Naive B cell (primary cell): Measurements from ENCODE around the gene PET117. TPM values are rescaled to one million over a fixed set of nuclear protein-coding genes. Genes with fewer than 3 reads are reported as not detected.
"Not testable (repeated sequence)": the region's sequence is repeated elsewhere in the genome, so short reads cannot be mapped to it uniquely, and the experiment has no call there.

Experiments used
- ATAC-seq, 2 donors: fragments of 150-1000 bp; cut with Tn5 transposase; 2 replicates each; pipeline ENCODE4 v1.10.0; 2021; ENCODE audit warnings: low read depth in 2 of 2, mild to moderate bottlenecking in 2 of 2, moderate library complexity in 2 of 2
- DNase-seq: peaks from one replicate; pipeline ENCODE4 v3.0.0; 2022
- H3K27ac Mint-ChIP-seq, 6 donors: one replicate each; pipeline ENCODE4 v1.8.0; 2020 to 2022; ENCODE audit warnings: mild to moderate bottlenecking in 6 of 6, mixed read lengths in 6 of 6, moderate library complexity in 5 of 6, inconsistent platforms in 2 of 6
- H3K27me3 Mint-ChIP-seq, 3 donors: one replicate each; pipeline ENCODE4 v1.8.0; 2021 to 2022; ENCODE audit warnings: mixed read lengths in 3 of 3, mild to moderate bottlenecking in 1 of 3
- H3K36me3 Mint-ChIP-seq, 2 donors: one replicate each; pipeline ENCODE4 v1.8.0; 2020 to 2022; ENCODE audit warnings: mixed read lengths in 2 of 2, inconsistent platforms in 1 of 2, mild to moderate bottlenecking in 1 of 2
- H3K4me1 Mint-ChIP-seq, 3 donors: one replicate each; pipeline ENCODE4 v1.8.0; 2020 to 2022; ENCODE audit warnings: mixed read lengths in 3 of 3, inconsistent platforms in 1 of 3, mild to moderate bottlenecking in 1 of 3, moderate library complexity in 1 of 3
- H3K4me3 Mint-ChIP-seq, 8 donors: one replicate each; pipeline ENCODE4 v1.8.0; 2020 to 2022; ENCODE audit warnings: mild to moderate bottlenecking in 8 of 8, mixed read lengths in 8 of 8, moderate library complexity in 8 of 8, inconsistent platforms in 2 of 8
- H3K9me3 Mint-ChIP-seq, 7 donors: one replicate each; pipeline ENCODE4 v1.8.0; 2020 to 2022; ENCODE audit warnings: mixed read lengths in 7 of 7, mild to moderate bottlenecking in 5 of 7, inconsistent platforms in 2 of 7, moderate library complexity in 1 of 7
- polyA plus RNA-seq, 6 donors: library from polyadenylated mRNA; unstranded; fragments of 300-500 nt; fragmentation: Illumina TruSeq; gene quantifications; one replicate each; pipeline ENCODE4 v1.2.3, GENCODE V29; 2021; ENCODE audit warnings: low read depth in 6 of 6

The PET117 gene
- polyA plus RNA-seq, 6 donors from 2014 or later: 22.4 to 58.3 (median 33.0) TPM

- not testable (repeated sequence) for H3K27ac Mint-ChIP-seq, DNase-seq
- peak overlapping the region in 1 of 8 donors; percentile 11 for H3K4me3 Mint-ChIP-seq
Observed at GRCh38 chr20:18128574-18128973, 9.1 kb upstream of the PET117 start.

GRCh38 chr20:18132663-18133062 is 5.0 kb upstream of the PET117 start:
- Mint-ChIP-seq H3K36me3 (no peaks in the 10 kb centered on the region), H3K9me3 (peaks cover 0 to 5% (median 0%) of the 10 kb centered on the region in 7 donors), H3K27ac (no peak overlapping the region), H3K4me1 (peaks cover 4 to 11% (median 10%) of the 10 kb centered on the region in 3 donors), H3K27me3 (peaks cover 5 to 24% (median 17%) of the 10 kb centered on the region in 3 donors), H3K4me3 (peak overlapping the region in 1 of 8 donors; percentile 22)
- DNase-seq (no peak), ATAC-seq (no peak)

More at GRCh38 chr20:18128574-18128973, 9.1 kb upstream of the PET117 start:
- peak; percentile 35 to 43 for ATAC-seq
- H3K27me3 Mint-ChIP-seq: peaks cover 16 to 18% (median 17%) of the 10 kb centered on the region in 3 donors
- not testable (repeated sequence) for H3K9me3 Mint-ChIP-seq, H3K4me1 Mint-ChIP-seq, H3K36me3 Mint-ChIP-seq

GRCh38 chr20:18133962-18134361 is 3.7 kb upstream of the PET117 start:
- DNase-seq: no peak
- Mint-ChIP-seq H3K4me3 (peak overlapping the region in 1 of 8 donors; percentile 22), H3K27ac (no peak overlapping the region), H3K36me3 (no peaks in the 10 kb centered on the region), H3K27me3 (peaks cover 5 to 24% (median 17%) of the 10 kb centered on the region in 3 donors), H3K4me1 (peaks cover 6 to 10% (median 10%) of the 10 kb centered on the region in 3 donors), H3K9me3 (peaks cover 0 to 2% (median 0%) of the 10 kb centered on the region in 7 donors)
- ATAC-seq: no peak

GRCh38 chr20:18138266-18138582 is 561 bp downstream of the PET117 start:
- peak overlapping the region in 4 of 6 donors; percentile 37 to 91 (median 84) for H3K27ac Mint-ChIP-seq
- DNase-seq (no peak), ATAC-seq (no peak)
- H3K4me3 Mint-ChIP-seq: peak overlapping the region; percentile 87 to 95 (median 93)
- H3K9me3 Mint-ChIP-seq: no peaks in the 10 kb centered on the region
- H3K27me3 Mint-ChIP-seq: peaks cover 0 to 6% (median 0%) of the 10 kb centered on the region in 3 donors
- H3K4me1 Mint-ChIP-seq: peaks cover 22 to 36% (median 33%) of the 10 kb centered on the region in 3 donors
- peaks cover 5 to 6% of the 10 kb centered on the region in 2 donors for H3K36me3 Mint-ChIP-seq

- ATAC-seq (no peak), DNase-seq (no peak)
- H3K4me1 Mint-ChIP-seq: peaks cover 22 to 39% (median 33%) of the 10 kb centered on the region in 3 donors
- H3K27me3 Mint-ChIP-seq: peaks cover 0 to 6% (median 0%) of the 10 kb centered on the region in 3 donors
- H3K27ac Mint-ChIP-seq: peak overlapping the region in 4 of 6 donors; percentile 37 to 91 (median 84)
- peak overlapping the region; percentile 87 to 95 (median 93) for H3K4me3 Mint-ChIP-seq
- no peaks in the 10 kb centered on the region for H3K9me3 Mint-ChIP-seq
- peaks cover 5 to 6% of the 10 kb centered on the region in 2 donors for H3K36me3 Mint-ChIP-seq
Observed at GRCh38 chr20:18138639-18139583, 1.2 kb downstream of the PET117 start.

GRCh38 chr20:18139832-18140231 is 2.2 kb downstream of the PET117 start:
- Mint-ChIP-seq H3K36me3 (peaks cover 5 to 6% of the 10 kb centered on the region in 2 donors), H3K4me1 (peaks cover 22 to 39% (median 33%) of the 10 kb centered on the region in 3 donors), H3K4me3 (peak overlapping the region in 5 of 8 donors; percentile 68 to 95 (median 87)), H3K27me3 (peaks cover 0 to 6% (median 0%) of the 10 kb centered on the region in 3 donors), H3K9me3 (no peaks in the 10 kb centered on the region), H3K27ac (peak overlapping the region in 1 of 6 donors; percentile 37)
- ATAC-seq: no peak
- no peak for DNase-seq

- H3K4me3 Mint-ChIP-seq: no peak overlapping the region
- H3K27ac Mint-ChIP-seq: no peak overlapping the region
Observed at GRCh38 chr20:18144541-18145099, 7.0 kb downstream of the PET117 start.

GRCh38 chr20:18154342-18154741 is 16.7 kb downstream of the PET117 start:
- H3K27ac Mint-ChIP-seq: no peak overlapping the region
- H3K9me3 Mint-ChIP-seq: no peaks in the 10 kb centered on the region
- H3K36me3 Mint-ChIP-seq: peaks cover 9 to 17% of the 10 kb centered on the region in 2 donors
- no peak for ATAC-seq
- peaks cover 0 to 5% (median 0%) of the 10 kb centered on the region in 3 donors for H3K4me1 Mint-ChIP-seq
- no peaks in the 10 kb centered on the region for H3K27me3 Mint-ChIP-seq
- H3K4me3 Mint-ChIP-seq: no peak overlapping the region
- DNase-seq: no peak

More at GRCh38 chr20:18144541-18145099, 7.0 kb downstream of the PET117 start:
- Mint-ChIP-seq H3K27me3 (no peaks in the 10 kb centered on the region), H3K9me3 (no peaks in the 10 kb centered on the region), H3K4me1 (peaks cover 10 to 22% (median 16%) of the 10 kb centered on the region in 3 donors), H3K36me3 (peaks cover 6 to 10% of the 10 kb centered on the region in 2 donors)
- ATAC-seq (no peak), DNase-seq (no peak)

GRCh38 chr20:18156045-18156444 is 18.4 kb downstream of the PET117 start:
- DNase-seq (no peak), ATAC-seq (no peak)
- H3K27ac Mint-ChIP-seq: peak overlapping the region in 1 of 6 donors; percentile 17
- no peak overlapping the region for H3K4me3 Mint-ChIP-seq
- no peaks in the 10 kb centered on the region for H3K27me3 Mint-ChIP-seq
- H3K4me1 Mint-ChIP-seq: peaks cover 0 to 5% (median 0%) of the 10 kb centered on the region in 3 donors
- no peaks in the 10 kb centered on the region for H3K9me3 Mint-ChIP-seq
- H3K36me3 Mint-ChIP-seq: peaks cover 15 to 17% of the 10 kb centered on the region in 2 donors

GRCh38 chr20:18164356-18164755 is 26.7 kb downstream of the PET117 start:
- peaks cover 23 to 37% of the 10 kb centered on the region in 2 donors for H3K36me3 Mint-ChIP-seq
- DNase-seq (no peak), ATAC-seq (no peak)
- H3K4me3 Mint-ChIP-seq: no peak overlapping the region
- H3K4me1 Mint-ChIP-seq: peaks cover 19 to 30% (median 20%) of the 10 kb centered on the region in 3 donors
- peak overlapping the region in 2 of 6 donors; percentile 62 to 81 for H3K27ac Mint-ChIP-seq
- H3K9me3 Mint-ChIP-seq: no peaks in the 10 kb centered on the region
- no peaks in the 10 kb centered on the region for H3K27me3 Mint-ChIP-seq

GRCh38 chr20:18165553-18165952 is 27.9 kb downstream of the PET117 start:
- H3K36me3 Mint-ChIP-seq: peaks cover 23 to 36% of the 10 kb centered on the region in 2 donors
- peaks cover 23 to 33% (median 26%) of the 10 kb centered on the region in 3 donors for H3K4me1 Mint-ChIP-seq
- H3K27ac Mint-ChIP-seq: peak overlapping the region in 3 of 6 donors; percentile 1 to 71 (median 42)

GRCh38 chr20:18166241-18166881 is 28.7 kb downstream of the PET117 start:
- Mint-ChIP-seq H3K9me3 (no peaks in the 10 kb centered on the region), H3K27me3 (no peaks in the 10 kb centered on the region), H3K27ac (peak overlapping the region in 3 of 6 donors; percentile 13 to 65 (median 60)), H3K36me3 (peaks cover 30 to 44% of the 10 kb centered on the region in 2 donors), H3K4me3 (no peak overlapping the region), H3K4me1 (peaks cover 23 to 33% (median 26%) of the 10 kb centered on the region in 3 donors)
- DNase-seq (no peak), ATAC-seq (no peak)

More at GRCh38 chr20:18165553-18165952, 27.9 kb downstream of the PET117 start:
- DNase-seq (no peak), ATAC-seq (no peak)
- Mint-ChIP-seq H3K9me3 (no peaks in the 10 kb centered on the region), H3K4me3 (peak overlapping the region in 1 of 8 donors; percentile 27), H3K27me3 (no peaks in the 10 kb centered on the region)

GRCh38 chr20:18166950-18167349 is 29.3 kb downstream of the PET117 start:
- no peaks in the 10 kb centered on the region for H3K9me3 Mint-ChIP-seq
- H3K27ac Mint-ChIP-seq: peak overlapping the region in 1 of 6 donors; percentile 60
- H3K4me3 Mint-ChIP-seq: peak overlapping the region in 1 of 8 donors; percentile 40
- H3K4me1 Mint-ChIP-seq: peaks cover 23 to 33% (median 26%) of the 10 kb centered on the region in 3 donors
- DNase-seq (no peak), ATAC-seq (no peak)
- peaks cover 33 to 44% of the 10 kb centered on the region in 2 donors for H3K36me3 Mint-ChIP-seq
- no peaks in the 10 kb centered on the region for H3K27me3 Mint-ChIP-seq
